CD4-positive, alpha-beta T cell treated with Interleukin-4 for 4 hours (primary cell): ENCODE measurements around the gene IL17RE.
A peak's percentile ranks its signal among the peaks of the same experiment; 100 is the strongest.
"Not testable (repeated sequence)": the region's sequence is repeated elsewhere in the genome, so short reads cannot be mapped to it uniquely, and the experiment has no call there.

ENCODE experiments used
- DNase-seq: peaks from one replicate; pipeline ENCODE4 v3.0.0-alpha.2; 2020

The IL17RE gene

DNA sequence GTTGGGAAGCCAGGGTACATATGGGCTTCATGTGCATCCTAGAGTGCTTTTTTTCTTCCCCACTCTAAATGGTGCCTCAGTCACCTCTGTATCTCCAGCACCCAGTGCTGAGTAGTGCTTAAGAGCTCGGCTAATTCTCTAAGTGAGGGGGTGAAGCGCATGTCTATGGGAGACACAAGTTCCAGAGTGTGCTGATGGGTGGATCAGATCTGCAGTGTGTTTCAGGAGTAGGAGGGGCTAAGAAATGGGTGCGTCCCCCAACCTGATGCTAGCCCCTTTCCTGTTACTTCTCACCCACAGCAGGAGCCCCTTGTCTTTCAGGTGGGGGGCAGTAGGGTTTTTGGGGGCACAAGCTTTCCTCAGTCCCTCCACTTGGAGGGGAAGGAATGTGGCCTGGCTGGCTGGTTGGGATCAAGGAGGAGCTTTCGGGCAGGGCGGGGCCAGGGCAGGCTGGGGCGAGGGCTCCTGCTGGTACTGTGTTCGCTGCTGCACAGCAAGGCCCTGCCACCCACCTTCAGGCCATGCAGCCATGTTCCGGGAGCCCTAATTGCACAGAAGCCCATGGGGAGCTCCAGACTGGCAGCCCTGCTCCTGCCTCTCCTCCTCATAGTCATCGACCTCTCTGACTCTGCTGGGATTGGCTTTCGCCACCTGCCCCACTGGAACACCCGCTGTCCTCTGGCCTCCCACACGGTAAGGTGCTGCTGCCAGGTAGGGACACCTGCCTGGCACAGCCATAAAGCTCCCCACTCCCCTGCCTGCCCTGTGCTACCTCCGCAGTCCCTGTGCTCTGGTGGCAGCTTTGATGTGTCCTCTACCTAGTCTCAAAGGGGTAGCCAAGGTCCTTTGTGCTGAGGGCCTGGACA, at the start of gene IL17RE:
TSS of gene IL17RE (plus strand) at position 477 of the 866 bp plus-strand sequence. CDS start at position 562, 85 bp downstream.
- no peak for DNase-seq

DNA sequence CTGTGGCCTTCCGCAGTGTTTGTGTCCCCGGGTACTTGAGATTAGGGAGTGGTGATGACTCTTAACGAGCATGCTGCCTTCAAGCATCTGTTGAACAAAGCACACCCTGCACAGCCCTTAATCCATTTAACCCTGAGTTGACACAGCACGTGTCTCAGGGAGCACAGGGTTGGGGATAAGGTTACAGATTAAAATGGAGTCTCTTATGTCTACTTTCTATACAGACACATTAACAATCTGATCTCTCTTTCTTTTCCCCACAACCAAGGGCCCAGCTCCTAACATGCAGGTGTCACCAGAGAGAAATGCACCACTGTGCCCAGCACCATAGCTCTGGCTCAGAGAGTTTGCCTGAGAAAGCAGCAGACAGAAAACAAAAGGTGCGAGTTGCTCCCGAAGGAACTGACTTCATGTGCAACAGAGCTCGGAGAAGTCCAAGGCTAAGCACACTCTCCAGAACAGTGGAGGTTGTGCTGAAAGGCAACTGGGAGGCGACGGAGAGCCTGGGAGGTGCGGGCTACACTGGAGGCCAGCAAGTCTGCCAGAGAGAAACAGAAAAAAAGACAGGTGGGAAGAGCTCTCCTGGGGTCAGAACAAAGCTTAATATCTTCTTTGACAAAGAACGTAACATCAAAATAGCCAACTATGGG, 48.2 kb upstream of the IL17RE start:
- not testable (repeated sequence) for DNase-seq

- DNase-seq: no peak
Observed at GRCh38 chr3:9855594-9855993, 47.1 kb upstream of the IL17RE start.

DNA sequence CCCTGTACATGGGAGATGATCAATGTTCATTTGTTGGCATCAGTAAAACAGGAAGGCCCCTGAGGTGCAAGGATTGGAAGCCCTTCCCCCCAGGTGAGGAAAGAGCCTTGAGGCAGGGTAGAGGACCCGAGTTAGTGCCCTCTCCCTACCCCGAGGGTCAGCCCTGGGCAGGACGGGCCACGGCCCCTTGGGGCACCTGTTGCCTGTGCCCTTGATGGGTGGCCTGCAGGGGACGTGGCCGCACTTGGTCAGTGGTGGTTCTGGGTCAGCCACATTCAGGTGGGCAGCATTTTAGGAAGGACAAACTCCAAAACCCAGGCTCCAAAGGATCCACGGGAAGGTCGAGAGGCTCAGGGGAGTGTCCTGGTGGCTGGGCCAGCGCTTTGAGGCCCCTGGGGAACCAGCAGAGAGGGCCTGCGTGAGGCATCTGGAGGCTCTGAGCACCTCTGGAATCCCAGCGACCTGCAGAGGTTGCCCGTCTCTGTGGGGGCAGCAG, 43.1 kb upstream of the IL17RE start:
- DNase-seq: no peak

GRCh38 chr3:9861201-9861600, 41.4 kb upstream of the IL17RE start:
- DNase-seq: no peak

- DNase-seq: no peak
Observed at GRCh38 chr3:9861626-9862130, 41.0 kb upstream of the IL17RE start.

- DNase-seq: peak; percentile 13
Observed at GRCh38 chr3:9862391-9863057, 40.1 kb upstream of the IL17RE start.

DNA sequence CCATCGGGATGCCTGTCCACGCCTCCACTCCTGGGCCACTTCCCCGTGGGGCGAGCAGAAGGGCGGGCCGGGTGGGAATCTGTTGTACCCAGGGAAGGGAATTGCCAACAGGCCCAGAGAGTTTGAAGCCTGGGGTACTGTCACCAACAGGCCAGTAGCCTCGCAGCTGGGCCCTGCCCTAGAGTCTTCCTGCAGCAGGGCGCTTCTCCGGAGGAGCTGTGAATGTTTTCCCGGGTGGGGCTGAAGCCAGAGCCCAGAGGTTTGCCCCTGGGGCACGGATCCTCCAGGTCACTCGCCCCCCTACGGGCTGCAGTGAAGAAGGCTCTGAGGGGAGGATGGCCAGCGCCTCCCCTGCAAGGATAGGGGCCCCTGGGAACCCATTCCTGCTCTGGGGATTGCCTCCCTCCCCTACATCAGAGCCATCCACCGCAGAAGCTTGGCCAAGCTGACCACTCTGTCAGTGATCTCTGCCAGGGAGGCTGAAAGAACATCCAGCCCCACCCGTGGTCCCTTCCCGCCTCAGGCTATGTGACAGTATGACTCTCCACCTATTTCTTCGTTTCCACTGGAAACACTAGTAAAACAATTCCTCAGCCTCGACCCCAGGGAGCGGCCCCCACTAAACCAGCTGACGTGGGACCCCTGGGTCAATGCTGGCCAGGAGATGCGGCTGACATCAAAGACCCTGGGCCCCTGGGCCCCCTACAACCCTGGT, 39.4 kb upstream of the IL17RE start:
- no peak for DNase-seq

DNA sequence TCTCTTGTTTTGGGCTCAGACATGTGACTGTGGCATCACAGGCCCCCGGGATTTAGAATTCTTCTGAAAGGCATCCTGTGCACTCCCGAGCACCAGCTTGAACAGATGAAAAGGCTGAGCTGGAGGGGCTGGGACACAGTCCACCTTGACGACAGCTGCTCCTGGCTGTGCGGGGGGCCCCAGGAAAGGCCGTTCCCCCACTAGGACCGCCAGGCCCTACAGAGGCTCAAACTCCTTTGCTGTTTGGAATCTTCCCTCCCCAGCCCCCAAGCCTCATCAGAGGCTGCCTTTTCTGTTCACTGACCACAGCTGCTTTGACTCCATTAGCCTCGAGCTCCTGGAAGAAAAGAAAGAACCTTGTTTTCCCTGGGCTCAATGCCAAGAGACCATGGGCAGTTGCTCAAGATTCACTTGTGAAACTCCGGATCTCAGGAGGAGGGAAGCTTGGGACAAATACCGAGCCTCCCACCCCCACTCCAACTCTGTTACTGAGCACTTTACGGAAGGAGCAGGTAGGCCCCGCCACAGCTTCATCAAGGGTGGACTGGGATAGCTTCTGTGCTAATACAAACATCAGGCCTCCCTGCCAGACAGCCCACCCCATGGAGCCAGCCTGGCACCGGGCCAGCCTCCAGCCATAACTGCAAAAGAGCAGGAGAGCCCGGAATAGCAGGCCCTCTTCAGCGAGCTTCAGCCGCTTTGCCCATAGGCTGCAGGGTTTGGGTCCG, 38.3 kb upstream of the IL17RE start:
- DNase-seq: no peak

- DNase-seq: not testable (repeated sequence)
Observed at GRCh38 chr3:9865125-9865637, 37.5 kb upstream of the IL17RE start.

GRCh38 chr3:9866639-9867038, 36.0 kb upstream of the IL17RE start:
- DNase-seq: no peak

DNA sequence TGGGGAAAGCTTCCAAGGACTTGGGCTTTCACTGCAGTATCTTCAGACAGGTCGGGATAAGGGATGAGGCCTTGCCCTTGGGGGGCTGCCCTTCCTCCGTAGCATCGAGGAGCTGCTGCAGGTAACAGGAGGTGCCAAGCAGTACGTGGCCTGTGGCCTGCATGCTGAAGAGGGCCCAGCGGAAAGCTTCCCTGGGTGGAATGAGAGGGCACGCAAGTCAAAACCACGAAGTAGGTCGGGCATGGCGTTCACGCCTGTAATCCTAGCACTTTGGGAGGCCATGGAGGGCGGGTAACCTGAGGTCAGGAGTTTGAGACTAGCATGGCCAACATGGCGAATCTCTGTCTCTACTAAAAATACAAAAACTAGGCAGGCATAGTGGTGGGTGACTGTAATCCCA, 35.5 kb upstream of the IL17RE start:
- DNase-seq: no peak

DNA sequence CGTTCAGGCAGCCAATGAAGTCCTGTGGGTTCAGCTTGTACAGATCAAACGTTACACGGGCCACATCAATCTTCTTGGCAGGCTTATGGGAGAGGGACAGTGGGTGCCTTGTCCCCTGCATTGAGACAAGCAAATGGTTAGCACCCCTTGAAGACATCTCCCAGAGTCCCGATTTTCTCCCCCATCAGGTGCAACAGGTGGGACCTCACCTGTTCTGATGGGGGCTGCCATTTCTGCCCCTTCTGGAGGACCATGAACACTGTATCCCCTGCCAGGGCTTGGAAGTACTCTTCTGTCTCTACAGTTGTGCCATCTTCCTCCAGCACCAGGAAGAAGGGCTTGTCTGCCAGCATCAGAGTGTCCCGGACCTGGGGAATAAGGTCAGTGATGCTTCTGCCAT, 32.7 kb upstream of the IL17RE start:
- DNase-seq: no peak

DNA sequence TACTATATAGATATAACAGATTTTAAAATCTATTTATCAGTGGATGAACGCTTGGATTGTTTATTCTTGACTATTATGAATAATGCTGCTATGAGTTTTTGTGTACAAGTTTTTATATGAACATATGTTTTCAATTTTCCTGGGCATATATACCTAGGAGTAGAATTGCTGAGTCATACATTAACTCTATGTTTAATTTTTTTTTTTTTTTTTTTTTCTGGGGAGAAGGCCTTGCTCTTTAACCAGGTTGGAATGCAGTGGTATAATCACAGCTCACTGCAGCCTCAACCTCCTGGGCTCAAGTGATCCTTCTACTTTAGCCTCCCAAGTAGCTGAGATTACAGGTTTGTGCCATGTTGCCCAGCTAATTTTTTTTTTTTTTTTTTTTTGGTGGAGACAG, 31.7 kb upstream of the IL17RE start:
- no peak for DNase-seq

- not testable (repeated sequence) for DNase-seq
Observed at GRCh38 chr3:9872067-9872466, 30.6 kb upstream of the IL17RE start.

DNA sequence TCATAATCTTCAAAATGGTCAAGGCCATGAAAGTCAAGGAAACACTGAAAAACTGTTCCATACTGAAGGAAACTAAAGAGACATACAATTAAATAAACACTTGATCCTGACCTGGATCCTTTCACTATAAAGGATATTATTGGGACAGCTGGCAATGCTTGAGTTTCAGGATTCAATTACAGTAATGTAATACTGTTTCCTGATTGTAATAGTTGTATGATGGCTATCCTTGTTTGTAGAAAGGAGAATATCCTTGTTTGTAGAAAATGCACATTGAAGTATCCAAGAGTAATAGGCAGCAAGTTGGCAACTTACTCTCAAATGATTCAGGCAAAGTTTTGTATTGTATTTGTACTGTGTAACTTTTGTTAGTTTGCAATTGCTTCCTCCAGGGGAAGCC, 27.2 kb upstream of the IL17RE start:
- no peak for DNase-seq

DNA sequence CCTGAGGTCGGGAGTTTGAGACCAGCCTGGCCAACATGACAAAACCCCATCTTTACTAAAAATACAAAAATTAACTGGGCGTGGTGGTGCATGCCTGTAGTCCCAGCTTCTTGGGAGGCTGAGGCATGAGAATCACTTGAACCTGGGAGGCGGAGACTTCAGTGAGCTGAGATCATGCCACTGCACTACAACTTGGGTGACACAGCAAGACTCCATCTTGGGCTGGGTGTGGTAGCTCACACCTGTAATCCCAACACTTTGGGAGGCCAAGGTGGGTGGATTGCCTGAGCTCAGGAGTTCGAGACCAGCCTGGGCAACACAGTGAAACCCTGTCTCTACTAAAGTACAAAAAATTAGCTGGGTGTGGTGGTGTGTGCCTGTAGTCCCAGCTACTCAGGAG, 26.4 kb upstream of the IL17RE start:
- not testable (repeated sequence) for DNase-seq

DNA sequence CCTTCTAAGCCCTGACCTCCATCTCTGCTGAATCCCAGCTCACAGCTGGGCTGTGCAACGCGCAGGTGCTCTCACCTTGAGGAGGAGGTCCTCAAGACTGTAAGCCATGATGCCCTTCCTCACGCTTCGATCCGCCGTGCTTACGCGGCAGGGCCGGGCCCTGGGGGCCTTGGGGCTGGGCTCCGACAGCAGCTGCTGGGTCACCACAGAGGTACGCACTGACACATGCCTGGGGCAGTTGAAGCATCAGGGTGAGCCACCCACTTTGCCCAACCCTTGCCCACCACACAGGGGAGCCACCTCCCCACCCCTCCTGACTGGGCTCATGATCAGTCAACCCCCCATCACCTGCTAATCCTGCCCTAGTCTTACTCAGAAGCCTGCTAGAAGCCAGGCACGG, 25.7 kb upstream of the IL17RE start:
- DNase-seq: no peak

GRCh38 chr3:9878700-9879099, 23.9 kb upstream of the IL17RE start:
- DNase-seq: no peak

- no peak for DNase-seq
Observed at GRCh38 chr3:9879830-9880549, 22.7 kb upstream of the IL17RE start, which contains the start of gene CIDEC. Gene CIDEC (minus strand): TSS chr3:9880253. CDS start chr3:9878486, 1,767 bp downstream.

DNA sequence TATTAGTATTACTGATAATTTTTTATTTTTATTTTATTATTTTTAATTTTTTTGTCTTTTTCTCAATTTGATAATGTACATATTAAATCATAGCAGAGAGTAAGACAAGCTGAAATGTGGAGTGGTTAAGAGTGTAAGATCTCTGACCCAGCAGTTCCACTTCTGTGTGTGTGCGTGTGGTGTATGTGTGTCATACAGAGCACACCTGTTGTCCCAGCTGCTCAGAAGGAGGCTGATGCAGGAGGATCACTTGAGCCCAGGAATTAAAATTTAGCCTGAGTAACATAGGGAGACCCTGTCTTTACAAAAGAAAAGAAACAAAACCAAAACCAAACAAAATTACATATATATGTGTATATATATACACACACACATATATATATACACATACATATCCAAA, 21.2 kb upstream of the IL17RE start:
- no peak for DNase-seq
